HG02678 (cell line): ENCODE results near the gene PLXNC1.
"Not testable (repeated sequence)": the region's sequence is repeated elsewhere in the genome, so short reads cannot be mapped to it uniquely, and the experiment has no call there.

ENCODE experiments used
- ATAC-seq: cut with Tn5 transposase; IDR thresholded peaks from one replicate; pipeline ENCODE4 v1.9.1; 2021; ENCODE audit warnings: mild to moderate bottlenecking, moderate library complexity; ENCODE audit not compliant: unreplicated experiment

Gene PLXNC1

DNA sequence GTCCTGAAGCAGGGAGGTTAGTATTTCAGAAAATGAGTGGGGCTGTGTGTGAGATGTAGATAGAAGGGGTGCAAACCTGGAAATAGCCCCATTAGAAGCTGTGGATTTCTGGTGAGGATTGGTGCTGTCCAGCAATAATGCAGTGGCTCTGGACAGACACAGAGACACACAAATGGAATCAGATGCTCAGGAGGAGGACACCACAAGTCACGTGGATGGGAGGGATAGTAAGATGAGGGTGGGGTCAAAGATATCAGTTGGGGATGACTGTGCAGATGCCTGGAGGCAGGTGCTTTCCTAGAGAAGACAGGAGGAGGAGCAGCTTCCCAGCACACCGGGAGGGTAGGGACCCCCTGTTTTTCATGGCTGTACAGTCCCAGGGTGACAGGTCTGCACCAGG lies 136.5 kb downstream of the PLXNC1 start:
- no peak for ATAC-seq

- no peak for ATAC-seq
Measured at GRCh38 chr12:94285943-94286582, 137.7 kb downstream of the PLXNC1 start.

DNA sequence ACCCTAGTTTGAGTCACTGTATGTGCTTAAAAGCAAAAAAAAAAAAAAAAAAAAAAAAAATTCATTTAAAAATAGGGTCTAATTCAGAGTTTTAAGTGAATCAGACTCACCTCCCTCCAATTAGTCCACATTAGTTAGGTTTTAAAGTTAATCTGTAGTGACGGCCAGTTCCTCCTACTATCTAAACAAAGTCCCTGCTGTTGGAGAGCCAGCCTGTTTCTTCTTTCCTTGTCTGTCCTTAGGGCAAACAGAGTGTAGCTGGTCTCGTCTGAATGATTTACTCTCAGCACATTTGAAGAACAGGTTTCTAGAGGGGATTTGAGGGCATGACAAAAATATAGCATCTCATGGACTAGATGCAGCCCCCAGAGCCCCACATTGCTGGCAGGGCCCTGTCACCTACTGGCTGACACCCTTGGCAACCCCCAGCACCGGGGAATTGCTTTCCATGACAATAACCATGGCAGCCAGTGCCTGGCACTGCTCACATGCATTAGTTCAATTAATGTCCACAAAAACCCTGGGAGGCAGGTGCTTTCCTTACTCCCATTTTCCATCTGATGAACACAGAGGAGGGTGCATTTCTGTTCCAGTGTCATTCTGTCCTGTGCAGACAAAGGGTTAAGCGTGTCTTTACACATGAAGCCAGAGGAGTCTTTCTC lies 138.3 kb downstream of the PLXNC1 start:
- no peak for ATAC-seq

DNA sequence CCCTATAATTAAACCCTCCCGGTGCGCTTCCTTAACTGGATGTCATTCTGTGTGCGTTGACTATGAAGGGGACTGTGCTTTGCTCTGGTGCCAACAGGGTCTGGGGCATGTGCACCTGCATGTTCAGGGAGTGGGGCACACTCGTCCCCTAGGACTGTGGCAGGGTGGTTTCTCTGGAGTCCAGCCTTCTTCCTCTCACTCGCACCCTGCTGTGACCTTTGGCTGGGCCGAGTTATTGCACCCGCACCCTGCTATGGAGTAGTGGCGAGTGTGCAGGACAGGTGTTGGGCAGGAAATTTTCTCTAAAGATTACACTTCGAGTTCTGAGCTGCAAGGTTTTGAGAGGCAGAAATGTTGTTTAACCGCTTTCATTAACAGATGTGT lies 138.9 kb downstream of the PLXNC1 start:
- ATAC-seq = no peak

GRCh38 chr12:94289461-94290312 lies 141.3 kb downstream of the PLXNC1 start:
- no peak for ATAC-seq

DNA sequence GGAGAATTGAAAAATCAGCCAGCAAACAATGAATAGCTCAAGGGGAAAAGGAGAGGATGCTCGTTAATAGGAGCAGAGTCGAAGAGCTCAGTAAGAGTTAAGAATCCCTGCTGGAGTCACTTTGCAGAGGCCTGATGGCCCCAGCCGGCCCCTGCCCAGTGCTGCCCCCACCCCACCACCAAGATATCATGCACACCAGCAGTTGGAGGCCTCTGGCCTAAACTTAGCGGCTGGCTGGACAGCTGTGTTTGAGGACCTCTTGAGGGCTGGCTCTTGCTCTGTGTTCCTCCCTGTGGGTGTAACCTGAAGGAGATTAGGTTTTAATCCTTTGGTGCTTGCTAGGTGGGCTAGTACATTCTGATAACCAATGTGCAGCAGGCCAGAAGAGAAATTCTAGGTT lies 142.0 kb downstream of the PLXNC1 start:
- no peak for ATAC-seq

DNA sequence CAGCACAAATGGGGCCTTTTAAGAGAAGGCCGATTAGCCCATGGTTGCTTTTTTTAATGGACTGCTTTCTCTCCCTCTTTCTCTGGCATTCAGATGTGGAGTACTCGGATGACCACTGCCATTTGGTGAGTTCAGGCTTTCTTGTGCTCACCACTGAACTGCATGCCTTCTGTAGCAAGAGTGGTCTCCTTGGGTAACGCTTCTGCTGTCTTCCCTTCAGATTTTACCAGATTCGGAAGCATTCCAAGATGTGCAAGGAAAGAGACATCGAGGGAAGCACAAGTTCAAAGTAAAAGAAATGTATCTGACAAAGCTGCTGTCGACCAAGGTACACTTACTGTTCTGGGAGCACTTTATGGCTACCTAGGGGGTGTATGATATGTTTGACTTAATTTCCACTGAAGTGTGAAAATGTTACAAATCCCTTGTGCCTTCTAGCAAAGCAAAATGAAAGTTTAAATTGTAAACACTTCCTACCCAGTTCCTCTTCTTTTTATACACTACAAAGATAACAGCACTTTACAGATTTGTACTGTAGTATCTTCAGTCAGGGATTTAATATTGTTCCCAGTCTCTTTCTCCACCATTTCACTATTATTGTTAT lies 148.8 kb downstream of the PLXNC1 start:
- ATAC-seq = no peak

- no peak for ATAC-seq
Measured at GRCh38 chr12:94297876-94298505, 149.6 kb downstream of the PLXNC1 start.

DNA sequence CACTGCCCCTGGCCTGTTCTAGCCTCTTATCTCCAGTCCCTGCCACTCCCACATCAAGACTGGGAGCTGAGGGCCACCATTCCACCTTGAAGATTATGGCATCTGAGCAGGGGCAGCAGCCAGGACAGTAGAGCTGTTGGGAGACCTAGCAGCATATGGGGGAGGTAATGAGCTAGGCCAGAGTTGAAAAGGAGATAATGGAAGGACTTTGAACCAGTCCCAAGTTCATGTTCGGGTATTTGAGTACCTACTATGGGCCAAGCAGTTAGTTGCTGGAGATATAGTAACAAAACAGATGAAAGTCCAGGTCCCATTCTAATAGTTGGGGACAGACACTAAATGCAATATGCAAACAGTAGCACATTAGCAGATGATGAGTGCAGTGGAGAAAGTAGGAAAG lies 151.5 kb downstream of the PLXNC1 start:
- no peak for ATAC-seq

- ATAC-seq = no peak
Measured at GRCh38 chr12:94304012-94304411, 155.6 kb downstream of the PLXNC1 start.

- ATAC-seq = no peak
Measured at GRCh38 chr12:94304566-94305061, 156.2 kb downstream of the PLXNC1 start.

- ATAC-seq = peak; percentile 55
Measured at GRCh38 chr12:94305130-94305957, 157.0 kb downstream of the PLXNC1 start.

- ATAC-seq = no peak
Measured at GRCh38 chr12:94308612-94309011, 160.2 kb downstream of the PLXNC1 start.

GRCh38 chr12:94309373-94309772 lies 161.0 kb downstream of the PLXNC1 start:
- ATAC-seq = peak; percentile 63

- ATAC-seq = no peak
Measured at GRCh38 chr12:94312378-94312777, 164.0 kb downstream of the PLXNC1 start.

DNA sequence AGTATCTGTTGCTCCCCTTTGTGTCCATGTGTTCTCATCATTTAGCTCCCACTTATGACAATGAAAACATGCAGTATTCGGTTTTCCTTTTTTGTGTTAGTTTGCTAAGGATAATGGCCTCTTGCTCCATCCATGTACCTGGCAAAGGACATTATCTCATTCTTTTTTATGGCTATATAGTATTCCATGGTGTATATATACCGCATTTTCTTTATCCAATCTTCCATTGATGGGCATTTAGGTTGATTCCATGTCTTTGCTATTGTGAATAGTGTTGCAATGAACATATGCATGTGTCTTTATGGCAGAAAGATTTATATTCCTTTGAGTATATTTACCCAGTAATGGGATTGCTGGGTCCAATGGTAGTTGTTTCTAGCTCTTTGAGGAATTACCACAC lies 168.2 kb downstream of the PLXNC1 start:
- not testable (repeated sequence) for ATAC-seq

DNA sequence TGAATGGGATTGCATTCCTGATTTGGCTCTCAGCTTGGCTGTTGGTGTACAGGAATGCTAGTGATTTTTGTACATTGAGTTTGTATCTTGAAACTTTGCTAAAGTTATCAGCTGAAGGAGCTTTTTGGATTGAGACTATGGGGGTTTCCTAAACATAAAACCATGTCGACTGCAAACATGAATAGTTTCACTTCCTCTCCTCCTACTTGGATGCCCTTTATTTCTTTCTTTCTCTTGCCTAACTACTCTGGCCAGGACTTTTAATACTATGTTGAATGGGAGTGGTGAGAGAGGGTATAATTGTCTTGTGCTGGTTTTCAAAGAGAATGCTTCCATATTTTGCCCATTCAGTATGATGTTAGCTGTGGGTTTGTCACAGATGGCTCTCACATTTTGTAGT lies 169.8 kb downstream of the PLXNC1 start:
- ATAC-seq = peak; percentile 69

- no peak for ATAC-seq
Measured at GRCh38 chr12:94320109-94320508, 171.7 kb downstream of the PLXNC1 start.

- no peak for ATAC-seq
Measured at GRCh38 chr12:94322346-94322745, 174.0 kb downstream of the PLXNC1 start.

GRCh38 chr12:94326234-94326633 lies 177.9 kb downstream of the PLXNC1 start:
- ATAC-seq = no peak
